ENCODE measurements around the gene KCTD13. TPM values are rescaled to one million over a fixed set of nuclear protein-coding genes. Genes with fewer than 3 reads are reported as not detected.
A peak's percentile ranks its signal among the peaks of the same experiment; 100 is the strongest.

Gene KCTD13
- total RNA-seq, 2 donors from 2014 or later: 15.9 to 134 TPM

- Histone ChIP-seq H3K27ac (peak overlapping the region; percentile 84 to 89), H3K36me3 (peaks cover 0 to 2% of the 10 kb centered on the region in 2 donors), H3K4me3 (no peak overlapping the region), H3K27me3 (replicated peaks; ENCODE audit: insufficient read depth) (no peaks in the 10 kb centered on the region), H3K9me3 (no peaks in the 10 kb centered on the region), H3K4me1 (replicated peaks) (peaks cover 13% of the 10 kb centered on the region)
- TF ChIP-seq POLR2AphosphoS5 (IDR thresholded peaks at IDR 0.05): no peak
- TF ChIP-seq POLR2A (IDR thresholded peaks at IDR 0.05): no peak
- TF ChIP-seq, protein P1, sequence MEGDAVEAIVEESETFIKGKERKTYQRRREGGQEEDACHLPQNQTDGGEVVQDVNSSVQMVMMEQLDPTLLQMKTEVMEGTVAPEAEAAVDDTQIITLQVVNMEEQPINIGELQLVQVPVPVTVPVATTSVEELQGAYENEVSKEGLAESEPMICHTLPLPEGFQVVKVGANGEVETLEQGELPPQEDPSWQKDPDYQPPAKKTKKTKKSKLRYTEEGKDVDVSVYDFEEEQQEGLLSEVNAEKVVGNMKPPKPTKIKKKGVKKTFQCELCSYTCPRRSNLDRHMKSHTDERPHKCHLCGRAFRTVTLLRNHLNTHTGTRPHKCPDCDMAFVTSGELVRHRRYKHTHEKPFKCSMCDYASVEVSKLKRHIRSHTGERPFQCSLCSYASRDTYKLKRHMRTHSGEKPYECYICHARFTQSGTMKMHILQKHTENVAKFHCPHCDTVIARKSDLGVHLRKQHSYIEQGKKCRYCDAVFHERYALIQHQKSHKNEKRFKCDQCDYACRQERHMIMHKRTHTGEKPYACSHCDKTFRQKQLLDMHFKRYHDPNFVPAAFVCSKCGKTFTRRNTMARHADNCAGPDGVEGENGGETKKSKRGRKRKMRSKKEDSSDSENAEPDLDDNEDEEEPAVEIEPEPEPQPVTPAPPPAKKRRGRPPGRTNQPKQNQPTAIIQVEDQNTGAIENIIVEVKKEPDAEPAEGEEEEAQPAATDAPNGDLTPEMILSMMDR (IDR thresholded peaks at IDR 0.05): no peak
- 75% methylated on average over 6 of the region's 6 CpGs for WGBS
- DNase-seq (ENCODE audit: low spot score): no peak
- intact Hi-C loops (cut with DNase I): no loop called here
Observed at GRCh38 chr16:29972992-29973383, 47.0 kb upstream of the KCTD13 start.

DNA sequence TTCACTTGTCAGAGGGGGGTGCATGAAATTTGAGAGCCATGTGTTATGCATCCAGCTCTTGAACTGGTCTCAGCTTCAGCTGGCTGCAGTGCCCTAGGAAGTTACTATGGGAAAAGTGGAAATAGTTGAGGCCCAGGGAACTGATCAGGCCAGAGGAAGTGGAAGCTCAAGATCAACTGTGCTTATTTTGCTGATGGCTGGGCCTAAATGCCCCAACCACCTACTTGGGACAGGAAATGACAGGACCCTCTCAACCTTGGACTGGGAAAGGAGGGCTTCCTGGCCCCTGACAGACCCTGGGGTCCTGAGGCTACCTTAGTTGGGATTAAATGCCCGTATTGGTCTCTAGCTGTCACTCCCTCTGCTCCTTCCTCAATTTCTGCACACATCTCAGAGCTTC lies 46.5 kb upstream of the KCTD13 start:
- Histone ChIP-seq H3K9me3 (no peaks in the 10 kb centered on the region), H3K4me1 (replicated peaks) (peaks cover 13% of the 10 kb centered on the region), H3K27ac (no peak overlapping the region), H3K27me3 (replicated peaks; ENCODE audit: insufficient read depth) (no peaks in the 10 kb centered on the region), H3K36me3 (no peaks in the 10 kb centered on the region), H3K4me3 (no peak overlapping the region)
- TF ChIP-seq POLR2A (IDR thresholded peaks at IDR 0.05): no peak
- no peak for TF ChIP-seq POLR2AphosphoS5 (IDR thresholded peaks at IDR 0.05)
- intact Hi-C loops (cut with DNase I): no loop called here
- DNase-seq (ENCODE audit: low spot score): no peak
- 94% methylated on average over 1 of the region's 1 CpG for WGBS

- Histone ChIP-seq H3K36me3 (no peaks in the 10 kb centered on the region), H3K27me3 (replicated peaks; ENCODE audit: insufficient read depth) (no peaks in the 10 kb centered on the region), H3K27ac (no peak overlapping the region), H3K9me3 (no peaks in the 10 kb centered on the region), H3K4me3 (no peak overlapping the region), H3K4me1 (replicated peaks) (peaks cover 10% of the 10 kb centered on the region)
- no peak for DNase-seq (ENCODE audit: low spot score)
- intact Hi-C loops (cut with DNase I): no loop called here
- TF ChIP-seq POLR2A (IDR thresholded peaks at IDR 0.05) (no peak), POLR2AphosphoS5 (IDR thresholded peaks at IDR 0.05) (no peak)
- 86% methylated on average over 8 of the region's 8 CpGs for WGBS
Observed at GRCh38 chr16:29971304-29971703, 45.3 kb upstream of the KCTD13 start.

GRCh38 chr16:29968205-29968604 lies 42.2 kb upstream of the KCTD13 start:
- no peaks in the 10 kb centered on the region for H3K4me1 ChIP-seq (replicated peaks)
- H3K27ac ChIP-seq: no peak overlapping the region
- H3K9me3 ChIP-seq: no peaks in the 10 kb centered on the region
- intact Hi-C loops (cut with DNase I): loop anchor here (10.0 kb wide), 1 partner anchor 143 kb away; the partner anchor contains the start of gene MVP
- no peaks in the 10 kb centered on the region for H3K27me3 ChIP-seq (replicated peaks; ENCODE audit: insufficient read depth)
- no peak for DNase-seq (ENCODE audit: low spot score)
- no peak overlapping the region for H3K4me3 ChIP-seq
- H3K36me3 ChIP-seq: no peaks in the 10 kb centered on the region
- TF ChIP-seq POLR2AphosphoS5 (IDR thresholded peaks at IDR 0.05) (no peak), POLR2A (IDR thresholded peaks at IDR 0.05) (no peak)
- TF ChIP-seq, protein P1 (IDR thresholded peaks at IDR 0.05): no peak
- 91% methylated on average over 4 of the region's 4 CpGs for WGBS

- intact Hi-C loops (cut with DNase I): loop anchor here (10.0 kb wide), 1 partner anchor 138 kb away; the partner anchor contains the start of gene MVP
- no peak for DNase-seq (ENCODE audit: low spot score)
Observed at GRCh38 chr16:29963021-29963743, 37.2 kb upstream of the KCTD13 start.

More at GRCh38 chr16:29963021-29963743, 37.2 kb upstream of the KCTD13 start:
- Histone ChIP-seq H3K36me3 (no peaks in the 10 kb centered on the region), H3K9me3 (no peaks in the 10 kb centered on the region), H3K27me3 (replicated peaks; ENCODE audit: insufficient read depth) (no peaks in the 10 kb centered on the region), H3K4me3 (peak overlapping the region in 1 of 2 donors; percentile 71), H3K27ac (peak overlapping the region; percentile 90 to 93), H3K4me1 (replicated peaks) (no peaks in the 10 kb centered on the region)
- 88% methylated on average over 14 of the region's 14 CpGs for WGBS
- TF ChIP-seq POLR2AphosphoS5 (IDR thresholded peaks at IDR 0.05) (no peak), POLR2A (IDR thresholded peaks at IDR 0.05) (no peak)
- TF ChIP-seq, protein P1 (IDR thresholded peaks at IDR 0.05): no peak
